Ovary (tissue), 3 donors: ENCODE measurements around the gene ZNF81.
"Not testable (repeated sequence)": the region's sequence is repeated elsewhere in the genome, so short reads cannot be mapped to it uniquely, and the experiment has no call there.

Source experiments
- POLR2A ChIP-seq: fragments of 450-650 bp; IDR thresholded peaks from one replicate; pipeline ENCODE4 v1.6.1; 2017; ENCODE audit warnings: antibody characterized with exemption, mild to moderate bottlenecking, moderate library complexity
- TF ChIP-seq, protein P1 (sequence below), 3 donors: fragments of 450-650 bp in 2 of 3; fragments of 200-600 bp in 1 of 3; IDR thresholded peaks; one replicate each; pipeline versions ENCODE4 v1.5.1 to v1.8.0; 2016 to 2022; ENCODE audit warnings: antibody characterized with exemption in 3 of 3, mild to moderate bottlenecking in 1 of 3
- donor health status: DM: no; HTN: no; CAD: no.

- TF ChIP-seq, protein P1, sequence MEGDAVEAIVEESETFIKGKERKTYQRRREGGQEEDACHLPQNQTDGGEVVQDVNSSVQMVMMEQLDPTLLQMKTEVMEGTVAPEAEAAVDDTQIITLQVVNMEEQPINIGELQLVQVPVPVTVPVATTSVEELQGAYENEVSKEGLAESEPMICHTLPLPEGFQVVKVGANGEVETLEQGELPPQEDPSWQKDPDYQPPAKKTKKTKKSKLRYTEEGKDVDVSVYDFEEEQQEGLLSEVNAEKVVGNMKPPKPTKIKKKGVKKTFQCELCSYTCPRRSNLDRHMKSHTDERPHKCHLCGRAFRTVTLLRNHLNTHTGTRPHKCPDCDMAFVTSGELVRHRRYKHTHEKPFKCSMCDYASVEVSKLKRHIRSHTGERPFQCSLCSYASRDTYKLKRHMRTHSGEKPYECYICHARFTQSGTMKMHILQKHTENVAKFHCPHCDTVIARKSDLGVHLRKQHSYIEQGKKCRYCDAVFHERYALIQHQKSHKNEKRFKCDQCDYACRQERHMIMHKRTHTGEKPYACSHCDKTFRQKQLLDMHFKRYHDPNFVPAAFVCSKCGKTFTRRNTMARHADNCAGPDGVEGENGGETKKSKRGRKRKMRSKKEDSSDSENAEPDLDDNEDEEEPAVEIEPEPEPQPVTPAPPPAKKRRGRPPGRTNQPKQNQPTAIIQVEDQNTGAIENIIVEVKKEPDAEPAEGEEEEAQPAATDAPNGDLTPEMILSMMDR (IDR thresholded peaks at IDR 0.05), result not testable (repeated sequence)
- not testable (repeated sequence) for TF ChIP-seq POLR2A
Observed at GRCh38 chrX:47806415-47807271, 30.1 kb upstream of the ZNF81 start.
